ENCODE results near the gene REM2.
"Not testable (repeated sequence)": the region's sequence is repeated elsewhere in the genome, so short reads cannot be mapped to it uniquely, and the experiment has no call there.

DNA sequence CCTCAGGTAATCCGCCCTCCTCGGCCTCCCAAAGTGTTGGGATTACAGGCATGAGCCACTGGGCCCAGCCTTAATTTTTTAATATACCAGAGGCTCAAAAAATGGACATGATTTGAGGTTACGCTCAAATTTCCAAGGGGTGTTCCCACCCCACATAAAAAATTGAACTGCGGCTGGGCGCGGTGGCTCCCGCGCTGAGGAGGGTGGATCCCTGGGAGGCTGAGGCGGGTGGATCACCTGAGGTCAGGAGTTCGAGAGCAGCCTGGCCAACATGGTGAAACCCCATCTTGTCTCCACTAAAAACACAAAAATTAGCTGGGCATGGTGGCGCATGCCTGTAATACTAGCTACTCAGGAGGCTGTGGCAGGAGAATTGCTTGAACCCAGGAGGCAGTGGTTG lies 28.7 kb upstream of the REM2 start:
- TF ChIP-seq, protein P1, sequence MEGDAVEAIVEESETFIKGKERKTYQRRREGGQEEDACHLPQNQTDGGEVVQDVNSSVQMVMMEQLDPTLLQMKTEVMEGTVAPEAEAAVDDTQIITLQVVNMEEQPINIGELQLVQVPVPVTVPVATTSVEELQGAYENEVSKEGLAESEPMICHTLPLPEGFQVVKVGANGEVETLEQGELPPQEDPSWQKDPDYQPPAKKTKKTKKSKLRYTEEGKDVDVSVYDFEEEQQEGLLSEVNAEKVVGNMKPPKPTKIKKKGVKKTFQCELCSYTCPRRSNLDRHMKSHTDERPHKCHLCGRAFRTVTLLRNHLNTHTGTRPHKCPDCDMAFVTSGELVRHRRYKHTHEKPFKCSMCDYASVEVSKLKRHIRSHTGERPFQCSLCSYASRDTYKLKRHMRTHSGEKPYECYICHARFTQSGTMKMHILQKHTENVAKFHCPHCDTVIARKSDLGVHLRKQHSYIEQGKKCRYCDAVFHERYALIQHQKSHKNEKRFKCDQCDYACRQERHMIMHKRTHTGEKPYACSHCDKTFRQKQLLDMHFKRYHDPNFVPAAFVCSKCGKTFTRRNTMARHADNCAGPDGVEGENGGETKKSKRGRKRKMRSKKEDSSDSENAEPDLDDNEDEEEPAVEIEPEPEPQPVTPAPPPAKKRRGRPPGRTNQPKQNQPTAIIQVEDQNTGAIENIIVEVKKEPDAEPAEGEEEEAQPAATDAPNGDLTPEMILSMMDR (IDR thresholded peaks at IDR 0.05; ENCODE audit: low read length) = not testable (repeated sequence)
- not testable (repeated sequence) for TF ChIP-seq EZH2phosphoT487 (IDR thresholded peaks at IDR 0.05; ENCODE audit: low read length)
